GF-D8 (cell line): ENCODE measurements around the gene ATF5.

Experiments
- DNase-seq: peaks from one replicate; lab custom pipeline; 2025; lab: John Stamatoyannopoulos, UW

ATF5 gene

GRCh38 chr19:49977076-49977475 is 48.1 kb downstream of the ATF5 start:
- DNase-seq, result no peak

- no peak for DNase-seq
Measured at GRCh38 chr19:49977881-49978280, 48.9 kb downstream of the ATF5 start.

DNA sequence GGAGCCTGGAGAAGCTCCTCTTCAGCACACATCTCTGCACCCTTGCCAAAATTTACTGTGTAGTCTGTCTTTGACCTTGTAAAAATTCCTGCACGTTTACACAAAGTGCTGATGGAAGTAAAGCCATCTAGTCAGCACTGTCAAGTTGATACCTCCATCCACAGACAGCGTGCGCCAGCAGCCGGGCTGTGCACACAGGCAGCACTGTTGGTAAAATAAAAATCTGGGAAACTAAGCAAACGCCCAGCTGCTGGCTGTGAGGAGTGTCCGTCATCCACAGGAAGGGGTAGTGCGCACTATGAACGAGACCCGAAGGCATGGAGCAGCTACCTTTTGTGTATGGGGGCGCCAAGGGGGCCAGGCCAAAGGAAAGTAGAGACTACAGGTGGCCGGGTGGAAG is 49.3 kb downstream of the ATF5 start:
- DNase-seq, result no peak

GRCh38 chr19:49981603-49982593 is 52.9 kb downstream of the ATF5 start:
- no peak for DNase-seq
